Nasal cavity respiratory epithelium epithelial cell of viscerocranial mucosa (primary cell): ENCODE data around the gene CYP21A2. TPM values are rescaled to one million over a fixed set of nuclear protein-coding genes. Genes with fewer than 3 reads are reported as not detected.

ENCODE experiments used
- total RNA-seq: library from RNA; depleted of rRNA; stranded (reverse); fragments of >200 nt; gene quantifications from 2 replicates; pipeline ENCODE4 v1.2.3, GENCODE V29; 2014

The CYP21A2 gene
- 0.28 TPM in 1 of 2 replicates, not detected in the other for total RNA-seq

GRCh38 chr6:32037598-32038524 is at the start of gene CYP21A2:
Gene CYP21A2 (plus strand): TSS chr6:32038415. CDS start chr6:32038423, 8 bp downstream.

GRCh38 chr6:32014547-32014946 is 23.7 kb upstream of the CYP21A2 start, which contains the start of gene C4B:
Gene C4B (plus strand): TSS chr6:32014795. CDS start chr6:32014846, 51 bp downstream.

Other genes with a start within 250 kb of the CYP21A2 start
- 61.2 and 98.7 TPM in 2 replicates for gene VARS1, start 242.7 kb upstream of the CYP21A2 start, total RNA-seq
- 14.4 and 35.5 TPM in 2 replicates for gene LSM2, start 231.4 kb upstream of the CYP21A2 start, total RNA-seq
- 1.0 and 1.1 TPM in 2 replicates for gene HSPA1L, start 223.1 kb upstream of the CYP21A2 start, total RNA-seq
- gene HSPA1A, start 222.9 kb upstream of the CYP21A2 start, total RNA-seq, result 29.7 and 211 TPM in 2 replicates
- gene HSPA1B, start 210.7 kb upstream of the CYP21A2 start, total RNA-seq, result 81.7 and 305 TPM in 2 replicates
- gene NEU1, start 175.6 kb upstream of the CYP21A2 start, total RNA-seq, result 64.1 and 103 TPM in 2 replicates
- gene SLC44A4, start 159.4 kb upstream of the CYP21A2 start, total RNA-seq, result 2.1 and 3.1 TPM in 2 replicates
- 13.7 and 47.4 TPM in 2 replicates for gene EHMT2, start 140.7 kb upstream of the CYP21A2 start, total RNA-seq
- 1.4 and 4.1 TPM in 2 replicates for gene ZBTB12, start 136.3 kb upstream of the CYP21A2 start, total RNA-seq
- 0.71 and 1.0 TPM in 2 replicates for gene C2, start 110.7 kb upstream of the CYP21A2 start, total RNA-seq
- gene CFB, start 92.3 kb upstream of the CYP21A2 start, total RNA-seq, result 1.7 and 11.2 TPM in 2 replicates
- gene NELFE, start 79.4 kb upstream of the CYP21A2 start, total RNA-seq, result 109 and 155 TPM in 2 replicates
- 49.6 and 62.5 TPM in 2 replicates for gene SKIC2, start 79.2 kb upstream of the CYP21A2 start, total RNA-seq
- 10.0 and 10.9 TPM in 2 replicates for gene DXO, start 66.3 kb upstream of the CYP21A2 start, total RNA-seq
- gene C4A, start 56.4 kb upstream of the CYP21A2 start, total RNA-seq, result 1.3 and 1.4 TPM in 2 replicates
- gene C4B, start 23.6 kb upstream of the CYP21A2 start, total RNA-seq, result 2.1 TPM in 2 replicates
- 1.0 and 2.1 TPM in 2 replicates for gene TNXB, start 70.9 kb downstream of the CYP21A2 start, total RNA-seq
- gene ATF6B, start 89.8 kb downstream of the CYP21A2 start, total RNA-seq, result 11.6 and 20.2 TPM in 2 replicates
- 3.7 and 5.5 TPM in 2 replicates for gene FKBPL, start 91.9 kb downstream of the CYP21A2 start, total RNA-seq
- gene PRRT1, start 113.5 kb downstream of the CYP21A2 start, total RNA-seq, result not detected in 2 replicates
- 6.8 and 8.5 TPM in 2 replicates for gene PPT2, start 115.7 kb downstream of the CYP21A2 start, total RNA-seq
- gene EGFL8, start 126.2 kb downstream of the CYP21A2 start, total RNA-seq, result 0.34 and 1.3 TPM in 2 replicates
- 7.5 and 19.6 TPM in 2 replicates for gene AGPAT1, start 137.7 kb downstream of the CYP21A2 start, total RNA-seq
- 14.6 and 29.7 TPM in 2 replicates for gene RNF5, start 140.0 kb downstream of the CYP21A2 start, total RNA-seq
- gene AGER, start 145.8 kb downstream of the CYP21A2 start, total RNA-seq, result 0.14 and 0.34 TPM in 2 replicates
- gene PBX2, start 151.8 kb downstream of the CYP21A2 start, total RNA-seq, result 25.3 and 39.5 TPM in 2 replicates
- 0.71 and 1.0 TPM in 2 replicates for gene GPSM3, start 154.2 kb downstream of the CYP21A2 start, total RNA-seq
- gene NOTCH4, start 185.7 kb downstream of the CYP21A2 start, total RNA-seq, result 0.28 and 0.34 TPM in 2 replicates